GM23338 (cell line): ENCODE measurements around the gene CCDC40. TPM values are rescaled to one million over a fixed set of nuclear protein-coding genes. Genes with fewer than 3 reads are reported as not detected.

Source experiments
- ATAC-seq: fragments of 200-7000 bp; cut with Tn5 transposase; 3 replicates; pipeline ENCODE4 v1.9.1; 2020
- DNase-seq: peaks from one replicate; pipeline ENCODE4 v3.0.0-alpha.2; 2015; ENCODE audit warnings: low spot score
- H2AFZ ChIP-seq: fragments of 200-600 bp; sonication (generic); 2 replicates; pipeline ENCODE4 v1.8.0; 2016; ENCODE audit warnings: antibody characterized with exemption, mild to moderate bottlenecking, moderate library complexity
- H3F3A ChIP-seq: fragments of 200-600 bp; sonication (generic); replicated peaks from 2 replicates; pipeline ENCODE4 v1.8.0; 2017; ENCODE audit warnings: antibody characterized with exemption, mixed run types, low read depth
- H3K27ac ChIP-seq: fragments of 200-600 bp; sonication (generic); 2 replicates; pipeline ENCODE4 v1.6.1; 2016; ENCODE audit warnings: low read depth
- H3K27me3 ChIP-seq: fragments of 200-600 bp; sonication (generic); 2 replicates; pipeline ENCODE4 v1.8.0; 2016; ENCODE audit warnings: mild to moderate bottlenecking, mixed run types, moderate library complexity; ENCODE audit not compliant: insufficient read depth
- H3K36me3 ChIP-seq: fragments of 200-600 bp; sonication (generic); 2 replicates; pipeline ENCODE4 v1.8.0; 2016; ENCODE audit warnings: mild to moderate bottlenecking; ENCODE audit not compliant: insufficient read depth
- H3K4me1 ChIP-seq: fragments of 200-600 bp; sonication (generic); 2 replicates; pipeline ENCODE4 v1.8.0; 2016; ENCODE audit warnings: mild to moderate bottlenecking, moderate library complexity; ENCODE audit not compliant: insufficient read depth
- H3K4me2 ChIP-seq: fragments of 200-600 bp; sonication (generic); 2 replicates; pipeline ENCODE4 v1.7.1; 2017; ENCODE audit warnings: mixed run types
- H3K4me3 ChIP-seq: fragments of 200-600 bp; sonication (generic); 2 replicates; pipeline ENCODE4 v1.6.1; 2016; ENCODE audit warnings: mixed run types
- H3K79me2 ChIP-seq: fragments of 200-600 bp; sonication (generic); replicated peaks from 2 replicates; pipeline ENCODE4 v1.8.0; 2017; ENCODE audit warnings: mild to moderate bottlenecking; ENCODE audit not compliant: insufficient read depth
- H3K9me2 ChIP-seq: fragments of 200-600 bp; sonication (generic); 2 replicates; pipeline ENCODE4 v1.8.0; 2017; ENCODE audit not compliant: insufficient read depth
- H4K20me1 ChIP-seq: fragments of 200-600 bp; sonication (generic); replicated peaks from 2 replicates; pipeline ENCODE4 v1.8.0; 2017; ENCODE audit warnings: mild to moderate bottlenecking; ENCODE audit not compliant: insufficient read depth
- H3K27ac Mint-ChIP-seq: 2 replicates; pipeline ENCODE4 v1.8.0; 2020; ENCODE audit warnings: inconsistent platforms, mild to moderate bottlenecking, moderate library complexity, mixed read lengths
- H3K27me3 Mint-ChIP-seq: 3 replicates; pipeline ENCODE4 v1.8.0; 2022; ENCODE audit warnings: low read depth, mild to moderate bottlenecking, moderate library complexity, mixed read lengths, inconsistent platforms; ENCODE audit not compliant: insufficient read depth, poor library complexity
- H3K36me3 Mint-ChIP-seq: 3 replicates; pipeline ENCODE4 v1.8.0; 2021; ENCODE audit warnings: low read depth, mild to moderate bottlenecking, inconsistent platforms, moderate library complexity, mixed read lengths
- H3K4me1 Mint-ChIP-seq: 3 replicates; pipeline ENCODE4 v1.8.0; 2020; ENCODE audit warnings: mild to moderate bottlenecking, inconsistent platforms, mixed read lengths
- H3K4me3 Mint-ChIP-seq: 3 replicates; pipeline ENCODE4 v1.8.0; 2021; ENCODE audit warnings: moderate library complexity, mild to moderate bottlenecking, inconsistent platforms, mixed read lengths
- H3K9me3 Mint-ChIP-seq: 3 replicates; pipeline ENCODE4 v1.8.0; 2020; ENCODE audit warnings: moderate library complexity, mild to moderate bottlenecking, inconsistent platforms, mixed read lengths
- CREB1 ChIP-seq: fragments of 250-450 bp; sonication (Bioruptor Pico); IDR thresholded peaks from 2 replicates; pipeline ENCODE4 v1.5.0; 2020; ENCODE audit warnings: low read depth, mild to moderate bottlenecking, moderate library complexity
- EZH2 ChIP-seq: fragments of 200-600 bp; sonication (generic); IDR thresholded peaks from one replicate; pipeline ENCODE4 v1.8.0; 2017; ENCODE audit warnings: antibody characterized with exemption, mild to moderate bottlenecking, low read depth; ENCODE audit not compliant: unreplicated experiment
- EZH2phosphoT487 ChIP-seq: fragments of 200-600 bp; sonication (generic); IDR thresholded peaks from one replicate; pipeline ENCODE4 v1.8.1; 2018; ENCODE audit warnings: antibody characterized with exemption; ENCODE audit not compliant: unreplicated experiment
- JUNB ChIP-seq: IDR thresholded peaks from one replicate; pipeline ENCODE4 v1.6.1; 2016; ENCODE audit warnings: antibody characterized with exemption; ENCODE audit not compliant: unreplicated experiment
- POLR2AphosphoS5 ChIP-seq: IDR thresholded peaks from 2 replicates; pipeline ENCODE4 v1.6.1; 2016; ENCODE audit warnings: antibody characterized with exemption, low read depth
- ZNF114 ChIP-seq: fragments of 250-450 bp; sonication (Bioruptor Pico); IDR thresholded peaks from 2 replicates; pipeline ENCODE4 v1.5.0; 2020; ENCODE audit warnings: mild to moderate bottlenecking, moderate library complexity
- polyA plus RNA-seq: library from polyadenylated mRNA; unstranded; fragments of >200 nt; fragmentation: Nextera tagmentation; extraction: Ambion mirVana; gene quantifications from 2 replicates; pipeline ENCODE4 v1.2.1, GENCODE V29; 2016
- total RNA-seq: library from RNA; depleted of rRNA; stranded (reverse); fragments of >200 nt; shearing (Covaris generic); gene quantifications from 2 replicates; pipeline ENCODE4 v1.2.3, GENCODE V29; 2014
- TF ChIP-seq, protein P1 (sequence below), 2 experiments: fragments of 200-600 bp in 1 of 2; sonication (generic) in 1 of 2; conservative IDR thresholded peaks; 2 replicates each; pipeline versions ENCODE4 v1.5.1 to v1.6.1; 2016 to 2017; ENCODE audit warnings: antibody characterized with exemption in 2 of 2, low read depth in 2 of 2, mild to moderate bottlenecking in 2 of 2, moderate library complexity in 1 of 2
- TF ChIP-seq, protein P2 (sequence below): IDR thresholded peaks from one replicate; pipeline ENCODE4 v1.6.1; 2018; ENCODE audit warnings: antibody characterized with exemption; ENCODE audit not compliant: unreplicated experiment
- TF ChIP-seq, protein P3 (sequence below): IDR thresholded peaks from 2 replicates; pipeline ENCODE4 v1.6.1; 2016; ENCODE audit warnings: antibody characterized with exemption
- TF ChIP-seq, protein P4 (sequence below): fragments of 250-450 bp; sonication (Bioruptor Pico); IDR thresholded peaks from 2 replicates; pipeline ENCODE4 v1.5.0; 2020; ENCODE audit warnings: mild to moderate bottlenecking, moderate library complexity

Gene CCDC40
- total and polyA plus RNA-seq, 2 experiments from 2014 or later: 7.6 to 8.1 TPM

DNA sequence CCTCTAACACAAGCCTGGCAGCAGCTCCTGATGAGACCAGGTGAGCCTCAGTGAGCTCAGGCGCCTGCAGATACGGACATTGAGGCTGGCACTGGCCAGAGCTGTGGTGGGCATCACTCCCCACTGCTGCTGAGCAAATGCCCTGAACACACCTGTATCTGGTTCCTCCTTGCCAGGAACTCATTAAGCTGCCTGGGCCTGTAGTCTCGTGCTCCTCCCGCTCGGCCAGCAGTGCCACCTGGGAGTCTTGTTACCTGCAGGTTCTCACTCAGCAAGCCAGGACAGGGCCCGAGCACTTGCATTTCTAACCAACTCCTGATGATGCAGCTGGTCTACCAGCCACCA, 97.2 kb downstream of the CCDC40 start (continued):
- TF ChIP-seq CREB1 (CRISPR knock-in tag) (no peak), EZH2phosphoT487 (no peak), ZNF114 (CRISPR knock-in tag) (no peak)
- TF ChIP-seq, protein P1, sequence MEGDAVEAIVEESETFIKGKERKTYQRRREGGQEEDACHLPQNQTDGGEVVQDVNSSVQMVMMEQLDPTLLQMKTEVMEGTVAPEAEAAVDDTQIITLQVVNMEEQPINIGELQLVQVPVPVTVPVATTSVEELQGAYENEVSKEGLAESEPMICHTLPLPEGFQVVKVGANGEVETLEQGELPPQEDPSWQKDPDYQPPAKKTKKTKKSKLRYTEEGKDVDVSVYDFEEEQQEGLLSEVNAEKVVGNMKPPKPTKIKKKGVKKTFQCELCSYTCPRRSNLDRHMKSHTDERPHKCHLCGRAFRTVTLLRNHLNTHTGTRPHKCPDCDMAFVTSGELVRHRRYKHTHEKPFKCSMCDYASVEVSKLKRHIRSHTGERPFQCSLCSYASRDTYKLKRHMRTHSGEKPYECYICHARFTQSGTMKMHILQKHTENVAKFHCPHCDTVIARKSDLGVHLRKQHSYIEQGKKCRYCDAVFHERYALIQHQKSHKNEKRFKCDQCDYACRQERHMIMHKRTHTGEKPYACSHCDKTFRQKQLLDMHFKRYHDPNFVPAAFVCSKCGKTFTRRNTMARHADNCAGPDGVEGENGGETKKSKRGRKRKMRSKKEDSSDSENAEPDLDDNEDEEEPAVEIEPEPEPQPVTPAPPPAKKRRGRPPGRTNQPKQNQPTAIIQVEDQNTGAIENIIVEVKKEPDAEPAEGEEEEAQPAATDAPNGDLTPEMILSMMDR (conservative IDR thresholded peaks at IDR 0.05; ENCODE audit: low read depth in 2 of 2): no peak
- TF ChIP-seq, protein P2, sequence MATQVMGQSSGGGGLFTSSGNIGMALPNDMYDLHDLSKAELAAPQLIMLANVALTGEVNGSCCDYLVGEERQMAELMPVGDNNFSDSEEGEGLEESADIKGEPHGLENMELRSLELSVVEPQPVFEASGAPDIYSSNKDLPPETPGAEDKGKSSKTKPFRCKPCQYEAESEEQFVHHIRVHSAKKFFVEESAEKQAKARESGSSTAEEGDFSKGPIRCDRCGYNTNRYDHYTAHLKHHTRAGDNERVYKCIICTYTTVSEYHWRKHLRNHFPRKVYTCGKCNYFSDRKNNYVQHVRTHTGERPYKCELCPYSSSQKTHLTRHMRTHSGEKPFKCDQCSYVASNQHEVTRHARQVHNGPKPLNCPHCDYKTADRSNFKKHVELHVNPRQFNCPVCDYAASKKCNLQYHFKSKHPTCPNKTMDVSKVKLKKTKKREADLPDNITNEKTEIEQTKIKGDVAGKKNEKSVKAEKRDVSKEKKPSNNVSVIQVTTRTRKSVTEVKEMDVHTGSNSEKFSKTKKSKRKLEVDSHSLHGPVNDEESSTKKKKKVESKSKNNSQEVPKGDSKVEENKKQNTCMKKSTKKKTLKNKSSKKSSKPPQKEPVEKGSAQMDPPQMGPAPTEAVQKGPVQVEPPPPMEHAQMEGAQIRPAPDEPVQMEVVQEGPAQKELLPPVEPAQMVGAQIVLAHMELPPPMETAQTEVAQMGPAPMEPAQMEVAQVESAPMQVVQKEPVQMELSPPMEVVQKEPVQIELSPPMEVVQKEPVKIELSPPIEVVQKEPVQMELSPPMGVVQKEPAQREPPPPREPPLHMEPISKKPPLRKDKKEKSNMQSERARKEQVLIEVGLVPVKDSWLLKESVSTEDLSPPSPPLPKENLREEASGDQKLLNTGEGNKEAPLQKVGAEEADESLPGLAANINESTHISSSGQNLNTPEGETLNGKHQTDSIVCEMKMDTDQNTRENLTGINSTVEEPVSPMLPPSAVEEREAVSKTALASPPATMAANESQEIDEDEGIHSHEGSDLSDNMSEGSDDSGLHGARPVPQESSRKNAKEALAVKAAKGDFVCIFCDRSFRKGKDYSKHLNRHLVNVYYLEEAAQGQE: no peak

DNA sequence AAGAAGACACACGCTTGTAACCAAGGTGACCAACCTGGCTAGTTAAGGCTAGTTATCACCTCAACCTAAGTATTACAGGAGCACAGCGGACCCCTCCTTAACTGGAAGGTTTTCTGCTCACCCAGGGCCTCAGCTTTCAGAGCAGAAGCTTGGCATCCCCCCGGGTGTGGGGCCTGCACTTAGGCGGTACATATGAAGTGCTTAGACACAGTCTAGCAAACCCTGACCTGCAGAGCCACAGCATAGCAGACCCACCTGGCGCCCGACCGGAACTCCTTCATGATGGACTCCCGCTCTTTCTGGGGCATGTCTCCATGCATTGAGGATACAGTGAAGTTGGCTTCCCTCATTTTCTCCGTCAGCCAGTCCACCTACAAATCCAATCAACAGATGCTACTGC, 100.7 kb downstream of the CCDC40 start:
- H3K36me3 Mint-ChIP-seq: peaks cover 96% of the 10 kb centered on the region
- TF ChIP-seq EZH2phosphoT487 (no peak), JUNB (no peak), CREB1 (CRISPR knock-in tag) (no peak), EZH2 (no peak), POLR2AphosphoS5 (no peak)
- TF ChIP-seq, protein P3, sequence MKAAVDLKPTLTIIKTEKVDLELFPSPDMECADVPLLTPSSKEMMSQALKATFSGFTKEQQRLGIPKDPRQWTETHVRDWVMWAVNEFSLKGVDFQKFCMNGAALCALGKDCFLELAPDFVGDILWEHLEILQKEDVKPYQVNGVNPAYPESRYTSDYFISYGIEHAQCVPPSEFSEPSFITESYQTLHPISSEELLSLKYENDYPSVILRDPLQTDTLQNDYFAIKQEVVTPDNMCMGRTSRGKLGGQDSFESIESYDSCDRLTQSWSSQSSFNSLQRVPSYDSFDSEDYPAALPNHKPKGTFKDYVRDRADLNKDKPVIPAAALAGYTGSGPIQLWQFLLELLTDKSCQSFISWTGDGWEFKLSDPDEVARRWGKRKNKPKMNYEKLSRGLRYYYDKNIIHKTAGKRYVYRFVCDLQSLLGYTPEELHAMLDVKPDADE: no peak
- TF ChIP-seq, protein P4, sequence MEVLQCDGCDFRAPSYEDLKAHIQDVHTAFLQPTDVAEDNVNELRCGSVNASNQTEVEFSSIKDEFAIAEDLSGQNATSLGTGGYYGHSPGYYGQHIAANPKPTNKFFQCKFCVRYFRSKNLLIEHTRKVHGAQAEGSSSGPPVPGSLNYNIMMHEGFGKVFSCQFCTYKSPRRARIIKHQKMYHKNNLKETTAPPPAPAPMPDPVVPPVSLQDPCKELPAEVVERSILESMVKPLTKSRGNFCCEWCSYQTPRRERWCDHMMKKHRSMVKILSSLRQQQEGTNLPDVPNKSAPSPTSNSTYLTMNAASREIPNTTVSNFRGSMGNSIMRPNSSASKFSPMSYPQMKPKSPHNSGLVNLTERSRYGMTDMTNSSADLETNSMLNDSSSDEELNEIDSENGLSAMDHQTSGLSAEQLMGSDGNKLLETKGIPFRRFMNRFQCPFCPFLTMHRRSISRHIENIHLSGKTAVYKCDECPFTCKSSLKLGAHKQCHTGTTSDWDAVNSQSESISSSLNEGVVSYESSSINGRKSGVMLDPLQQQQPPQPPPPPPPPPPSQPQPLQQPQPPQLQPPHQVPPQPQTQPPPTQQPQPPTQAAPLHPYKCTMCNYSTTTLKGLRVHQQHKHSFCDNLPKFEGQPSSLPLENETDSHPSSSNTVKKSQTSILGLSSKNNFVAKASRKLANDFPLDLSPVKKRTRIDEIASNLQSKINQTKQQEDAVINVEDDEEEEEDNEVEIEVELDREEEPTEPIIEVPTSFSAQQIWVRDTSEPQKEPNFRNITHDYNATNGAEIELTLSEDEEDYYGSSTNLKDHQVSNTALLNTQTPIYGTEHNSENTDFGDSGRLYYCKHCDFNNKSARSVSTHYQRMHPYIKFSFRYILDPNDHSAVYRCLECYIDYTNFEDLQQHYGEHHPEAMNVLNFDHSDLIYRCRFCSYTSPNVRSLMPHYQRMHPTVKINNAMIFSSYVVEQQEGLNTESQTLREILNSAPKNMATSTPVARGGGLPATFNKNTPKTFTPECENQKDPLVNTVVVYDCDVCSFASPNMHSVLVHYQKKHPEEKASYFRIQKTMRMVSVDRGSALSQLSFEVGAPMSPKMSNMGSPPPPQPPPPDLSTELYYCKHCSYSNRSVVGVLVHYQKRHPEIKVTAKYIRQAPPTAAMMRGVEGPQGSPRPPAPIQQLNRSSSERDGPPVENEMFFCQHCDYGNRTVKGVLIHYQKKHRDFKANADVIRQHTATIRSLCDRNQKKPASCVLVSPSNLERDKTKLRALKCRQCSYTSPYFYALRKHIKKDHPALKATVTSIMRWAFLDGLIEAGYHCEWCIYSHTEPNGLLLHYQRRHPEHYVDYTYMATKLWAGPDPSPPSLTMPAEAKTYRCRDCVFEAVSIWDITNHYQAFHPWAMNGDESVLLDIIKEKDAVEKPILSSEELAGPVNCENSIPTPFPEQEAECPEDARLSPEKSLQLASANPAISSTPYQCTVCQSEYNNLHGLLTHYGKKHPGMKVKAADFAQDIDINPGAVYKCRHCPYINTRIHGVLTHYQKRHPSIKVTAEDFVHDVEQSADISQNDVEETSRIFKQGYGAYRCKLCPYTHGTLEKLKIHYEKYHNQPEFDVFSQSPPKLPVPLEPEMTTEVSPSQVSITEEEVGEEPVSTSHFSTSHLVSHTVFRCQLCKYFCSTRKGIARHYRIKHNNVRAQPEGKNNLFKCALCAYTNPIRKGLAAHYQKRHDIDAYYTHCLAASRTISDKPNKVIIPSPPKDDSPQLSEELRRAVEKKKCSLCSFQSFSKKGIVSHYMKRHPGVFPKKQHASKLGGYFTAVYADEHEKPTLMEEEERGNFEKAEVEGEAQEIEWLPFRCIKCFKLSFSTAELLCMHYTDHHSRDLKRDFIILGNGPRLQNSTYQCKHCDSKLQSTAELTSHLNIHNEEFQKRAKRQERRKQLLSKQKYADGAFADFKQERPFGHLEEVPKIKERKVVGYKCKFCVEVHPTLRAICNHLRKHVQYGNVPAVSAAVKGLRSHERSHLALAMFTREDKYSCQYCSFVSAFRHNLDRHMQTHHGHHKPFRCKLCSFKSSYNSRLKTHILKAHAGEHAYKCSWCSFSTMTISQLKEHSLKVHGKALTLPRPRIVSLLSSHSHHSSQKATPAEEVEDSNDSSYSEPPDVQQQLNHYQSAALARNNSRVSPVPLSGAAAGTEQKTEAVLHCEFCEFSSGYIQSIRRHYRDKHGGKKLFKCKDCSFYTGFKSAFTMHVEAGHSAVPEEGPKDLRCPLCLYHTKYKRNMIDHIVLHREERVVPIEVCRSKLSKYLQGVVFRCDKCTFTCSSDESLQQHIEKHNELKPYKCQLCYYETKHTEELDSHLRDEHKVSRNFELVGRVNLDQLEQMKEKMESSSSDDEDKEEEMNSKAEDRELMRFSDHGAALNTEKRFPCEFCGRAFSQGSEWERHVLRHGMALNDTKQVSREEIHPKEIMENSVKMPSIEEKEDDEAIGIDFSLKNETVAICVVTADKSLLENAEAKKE: no peak
- TF ChIP-seq, protein P1 (conservative IDR thresholded peaks at IDR 0.05; ENCODE audit: low read depth in 2 of 2): no peak

More for the DNA sequence above, 100.7 kb downstream of the CCDC40 start:
- no peak for DNase-seq
- Mint-ChIP-seq H3K27ac (no peak overlapping the region), H3K4me3 (no peak overlapping the region), H3K4me1 (no peaks in the 10 kb centered on the region), H3K9me3 (no peaks in the 10 kb centered on the region), H3K27me3 (no peaks in the 10 kb centered on the region)
- H3K4me1 ChIP-seq: no peaks in the 10 kb centered on the region
- H2AFZ ChIP-seq: no peak overlapping the region
- no peak overlapping the region for H3K4me3 ChIP-seq
- no peak overlapping the region for H3K4me2 ChIP-seq
- peaks cover 83% of the 10 kb centered on the region for H3K36me3 ChIP-seq
- H3F3A ChIP-seq: peaks cover 32% of the 10 kb centered on the region
- no peaks in the 10 kb centered on the region for H3K27me3 ChIP-seq
- no peak overlapping the region for H3K27ac ChIP-seq
- H3K9me2 ChIP-seq: no peaks in the 10 kb centered on the region
- peaks cover 17% of the 10 kb centered on the region for H3K79me2 ChIP-seq
- peaks cover 38% of the 10 kb centered on the region for H4K20me1 ChIP-seq
- ATAC-seq: no peak
